MM.1S (cell line): ENCODE data around the gene UNC13C.

ENCODE experiments used
- DNase-seq: peaks from one replicate; pipeline ENCODE4 v3.0.0-alpha.2; 2015
- H2AFZ ChIP-seq: fragments of 300-600 bp; sonication (generic); 2 replicates; pipeline ENCODE4 v1.6.0; 2016; ENCODE audit warnings: antibody characterized with exemption, low read length
- H3F3A ChIP-seq: fragments of 300-600 bp; sonication (generic); 2 replicates; pipeline ENCODE4 v1.6.1; 2016; ENCODE audit warnings: mild to moderate bottlenecking, antibody characterized with exemption, low read length, moderate library complexity, mixed read lengths; ENCODE audit not compliant: insufficient read depth
- H3K27ac ChIP-seq: fragments of 300-600 bp; sonication (generic); 2 replicates; pipeline ENCODE4 v1.5.1; 2016; ENCODE audit warnings: mild to moderate bottlenecking, low read length
- H3K27me3 ChIP-seq: fragments of 300-600 bp; sonication (generic); replicated peaks from 2 replicates; pipeline ENCODE4 v1.6.0; 2016; ENCODE audit warnings: low read length; ENCODE audit not compliant: insufficient read depth
- H3K36me3 ChIP-seq: fragments of 300-600 bp; sonication (generic); replicated peaks from 2 replicates; pipeline ENCODE4 v1.6.1; 2016; ENCODE audit warnings: mild to moderate bottlenecking, low read length, mixed read lengths; ENCODE audit not compliant: insufficient read depth
- H3K4me1 ChIP-seq: fragments of 300-600 bp; sonication (generic); 2 replicates; pipeline ENCODE4 v1.6.1; 2016; ENCODE audit warnings: low read length, mixed read lengths
- H3K4me2 ChIP-seq: fragments of 300-600 bp; sonication (generic); 2 replicates; pipeline ENCODE4 v1.6.0; 2016; ENCODE audit warnings: low read depth, low read length
- H3K4me3 ChIP-seq: fragments of 300-600 bp; sonication (generic); 2 replicates; pipeline ENCODE4 v1.5.1; 2016; ENCODE audit warnings: low read length, mixed read lengths
- H3K79me2 ChIP-seq: fragments of 300-600 bp; sonication (generic); 2 replicates; pipeline ENCODE4 v1.6.1; 2016; ENCODE audit warnings: mixed run types, low read length, mixed read lengths
- H3K9ac ChIP-seq: fragments of 300-600 bp; sonication (generic); 2 replicates; pipeline ENCODE4 v1.6.1; 2016; ENCODE audit warnings: low read length, mixed read lengths
- H3K9me2 ChIP-seq: fragments of 300-600 bp; sonication (generic); replicated peaks from 2 replicates; pipeline ENCODE4 v1.6.1; 2016; ENCODE audit warnings: mild to moderate bottlenecking, low read length, mixed read lengths; ENCODE audit not compliant: insufficient read depth
- H3K9me3 ChIP-seq: fragments of 300-600 bp; sonication (generic); replicated peaks from 2 replicates; pipeline ENCODE4 v1.6.1; 2016; ENCODE audit warnings: mild to moderate bottlenecking, low read length, mixed read lengths; ENCODE audit not compliant: insufficient read depth
- H4K20me1 ChIP-seq: fragments of 300-600 bp; sonication (generic); 2 replicates; pipeline ENCODE4 v1.6.1; 2016; ENCODE audit warnings: mild to moderate bottlenecking, low read length, moderate library complexity, mixed read lengths; ENCODE audit not compliant: insufficient read depth
- EZH2 ChIP-seq: fragments of 300-600 bp; sonication (generic); optimal IDR thresholded peaks from 2 replicates; pipeline ENCODE3; 2017; ENCODE audit warnings: low read depth, mild to moderate bottlenecking, antibody characterized with exemption, low read length, mixed read lengths
- EZH2phosphoT487 ChIP-seq: fragments of 300-600 bp; sonication (generic); IDR thresholded peaks from 2 replicates; pipeline ENCODE4 v1.6.1; 2018; ENCODE audit warnings: antibody characterized with exemption, low read length
- TF ChIP-seq, protein P1 (sequence below): fragments of 300-600 bp; sonication (generic); IDR thresholded peaks from 2 replicates; pipeline ENCODE4 v1.5.1; 2016; ENCODE audit warnings: antibody characterized with exemption, low read length, mixed read lengths

Gene UNC13C

DNA sequence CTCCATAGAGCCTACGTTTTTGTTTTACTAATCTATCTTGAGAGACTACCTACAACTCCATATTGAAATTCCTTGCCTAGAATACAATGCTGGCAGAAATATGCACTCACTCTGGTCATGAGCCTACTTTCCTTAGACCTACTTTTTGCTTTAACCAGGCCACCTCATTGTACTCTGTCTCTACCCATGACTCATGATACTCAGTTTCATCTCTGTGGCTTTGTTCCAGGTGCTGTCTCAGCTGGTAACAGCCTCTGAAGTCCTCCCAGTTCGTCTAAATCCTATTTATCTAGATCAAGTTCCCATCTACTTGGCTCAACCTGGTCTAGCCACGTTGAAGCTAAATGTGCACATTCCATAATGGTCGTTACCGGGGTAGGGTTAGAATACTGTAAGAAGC lies 682.1 kb downstream of the UNC13C start:
- Histone ChIP-seq H3K4me1 (0 out of 2 replicates have a peak, but pooled peaks cover 4% of the 10 kb centered on the region), H3K27me3 (no peaks in the 10 kb centered on the region), H4K20me1 (no peaks in the 10 kb centered on the region), H3K4me3 (no peak overlapping the region), H3K9me3 (no peaks in the 10 kb centered on the region), H3K36me3 (no peaks in the 10 kb centered on the region), H3K9ac (no peak overlapping the region), H2AFZ (no peak overlapping the region), H3K27ac (no peak overlapping the region), H3K79me2 (no peaks in the 10 kb centered on the region), H3F3A (no peaks in the 10 kb centered on the region), H3K4me2 (no peak overlapping the region), H3K9me2 (no peaks in the 10 kb centered on the region)
- TF ChIP-seq EZH2phosphoT487 (no peak), EZH2 (no peak)
- TF ChIP-seq, protein P1, sequence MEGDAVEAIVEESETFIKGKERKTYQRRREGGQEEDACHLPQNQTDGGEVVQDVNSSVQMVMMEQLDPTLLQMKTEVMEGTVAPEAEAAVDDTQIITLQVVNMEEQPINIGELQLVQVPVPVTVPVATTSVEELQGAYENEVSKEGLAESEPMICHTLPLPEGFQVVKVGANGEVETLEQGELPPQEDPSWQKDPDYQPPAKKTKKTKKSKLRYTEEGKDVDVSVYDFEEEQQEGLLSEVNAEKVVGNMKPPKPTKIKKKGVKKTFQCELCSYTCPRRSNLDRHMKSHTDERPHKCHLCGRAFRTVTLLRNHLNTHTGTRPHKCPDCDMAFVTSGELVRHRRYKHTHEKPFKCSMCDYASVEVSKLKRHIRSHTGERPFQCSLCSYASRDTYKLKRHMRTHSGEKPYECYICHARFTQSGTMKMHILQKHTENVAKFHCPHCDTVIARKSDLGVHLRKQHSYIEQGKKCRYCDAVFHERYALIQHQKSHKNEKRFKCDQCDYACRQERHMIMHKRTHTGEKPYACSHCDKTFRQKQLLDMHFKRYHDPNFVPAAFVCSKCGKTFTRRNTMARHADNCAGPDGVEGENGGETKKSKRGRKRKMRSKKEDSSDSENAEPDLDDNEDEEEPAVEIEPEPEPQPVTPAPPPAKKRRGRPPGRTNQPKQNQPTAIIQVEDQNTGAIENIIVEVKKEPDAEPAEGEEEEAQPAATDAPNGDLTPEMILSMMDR = no peak
- DNase-seq = peak; percentile 11

DNA sequence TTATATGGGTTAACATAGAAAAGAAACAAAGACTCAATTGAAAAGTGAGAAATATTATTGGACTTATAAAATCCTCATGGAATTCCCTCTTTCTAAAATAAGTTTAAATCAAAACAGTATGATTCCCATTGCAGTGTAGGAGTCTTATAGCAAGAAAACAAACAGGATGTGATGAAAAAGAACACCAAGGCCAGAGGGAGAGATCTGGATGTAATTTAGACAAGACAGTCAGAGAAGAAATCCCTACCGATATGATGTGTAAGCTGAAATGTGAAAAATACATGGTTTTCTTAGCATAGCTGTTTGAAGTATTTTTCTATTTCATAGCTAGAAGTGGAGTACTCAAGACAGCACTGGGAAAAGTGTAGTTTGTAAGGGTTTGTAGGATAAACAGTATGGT lies 697.0 kb downstream of the UNC13C start:
- Histone ChIP-seq H3K4me1 (0 out of 2 replicates have a peak, but pooled peaks cover 2% of the 10 kb centered on the region), H3K27me3 (no peaks in the 10 kb centered on the region), H2AFZ (no peak overlapping the region), H3K4me2 (no peak overlapping the region), H3K9me3 (no peaks in the 10 kb centered on the region), H3K4me3 (no peak overlapping the region), H3K27ac (no peak overlapping the region), H3K79me2 (no peaks in the 10 kb centered on the region), H3K9me2 (no peaks in the 10 kb centered on the region), H3K9ac (no peak overlapping the region), H4K20me1 (no peaks in the 10 kb centered on the region), H3F3A (no peaks in the 10 kb centered on the region), H3K36me3 (no peaks in the 10 kb centered on the region; the same call in 1 of the 2 replicates)
- DNase-seq = no peak
- TF ChIP-seq EZH2 (no peak), EZH2phosphoT487 (no peak)
- TF ChIP-seq, protein P1 = no peak

DNA sequence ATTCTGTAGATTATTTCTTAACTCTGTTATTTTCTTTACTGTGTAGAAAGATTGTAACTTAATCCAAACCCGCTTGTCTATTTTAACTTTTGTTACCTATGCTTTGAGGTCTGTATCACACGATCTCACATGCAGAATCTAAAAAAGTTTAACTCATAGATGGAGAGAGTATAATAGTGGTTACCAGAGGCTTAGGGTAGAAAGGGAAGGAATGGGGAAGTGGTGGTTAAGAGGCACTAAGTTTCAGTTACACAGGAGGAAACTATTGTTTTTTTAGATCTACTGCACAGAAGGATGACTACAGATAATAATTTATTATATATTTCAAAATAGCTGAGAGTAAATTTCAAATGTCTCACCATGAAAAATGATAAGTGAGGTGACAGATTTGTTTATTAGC lies 703.3 kb downstream of the UNC13C start:
- Histone ChIP-seq H3K9ac (no peak overlapping the region), H3K36me3 (no peaks in the 10 kb centered on the region; the same call in 1 of the 2 replicates), H3K79me2 (no peaks in the 10 kb centered on the region), H4K20me1 (no peaks in the 10 kb centered on the region), H3F3A (peaks cover 6% of the 10 kb centered on the region; the same call in 1 of the 2 replicates), H3K9me2 (no peaks in the 10 kb centered on the region), H3K4me3 (no peak overlapping the region), H3K4me1 (peaks cover 17% of the 10 kb centered on the region), H3K9me3 (no peaks in the 10 kb centered on the region), H3K27me3 (no peaks in the 10 kb centered on the region), H2AFZ (no peak overlapping the region), H3K27ac (no peak overlapping the region; the same call in 1 of the 2 replicates), H3K4me2 (peak overlapping the region; percentile 33; the same call in 1 of the 2 replicates)
- DNase-seq = peak; percentile 64
- no peak for TF ChIP-seq EZH2
- TF ChIP-seq EZH2phosphoT487 = no peak
- TF ChIP-seq, protein P1 = no peak
